K562 (cell line): Measurements from ENCODE around the gene ANO6. TPM values are rescaled to one million over a fixed set of nuclear protein-coding genes. Genes with fewer than 3 reads are reported as not detected.

ENCODE experiments used
- ATF7 ChIP-seq: fragments of 450-650 bp; IDR thresholded peaks from 2 replicates; pipeline ENCODE4 v1.7.1; 2014; ENCODE audit warnings: mild to moderate bottlenecking, moderate library complexity
- FIP1L1 ChIP-seq: fragments of 200-400 bp; formaldehyde crosslinking; IDR thresholded peaks from 2 replicates; pipeline ENCODE4 v1.6.1; 2018; ENCODE audit warnings: mild to moderate bottlenecking, low read depth, low read length; ENCODE audit not compliant: poor library complexity, severe bottlenecking
- FOXA1 ChIP-seq: fragments of 450-650 bp; IDR thresholded peaks from 2 replicates; pipeline ENCODE4 v1.6.1; 2016; ENCODE audit warnings: mild to moderate bottlenecking, borderline replicate concordance
- GTF2F1 ChIP-seq: IDR thresholded peaks from 2 replicates; pipeline ENCODE4 v1.6.1; 2011; ENCODE audit warnings: low read depth, low read length, improper control_type of control experiment
- KDM1A ChIP-seq, 2 experiments: fragments of 450-650 bp; IDR thresholded peaks; 2 replicates each; pipeline ENCODE4 v1.6.1; 2016; ENCODE audit warnings: mild to moderate bottlenecking in 2 of 2
- KDM5B ChIP-seq: fragments of 200-600 bp; sonication (generic); IDR thresholded peaks from 2 replicates; pipeline ENCODE4 v1.6.1; 2012; ENCODE audit warnings: low read depth, mild to moderate bottlenecking, moderate library complexity, low read length, control low read depth, inconsistent platforms; ENCODE audit not compliant: insufficient replicate concordance
- LCOR ChIP-seq: sonication (generic); formaldehyde crosslinking; IDR thresholded peaks from 2 replicates; pipeline ENCODE4 v1.8.0; 2022; ENCODE audit warnings: mild to moderate bottlenecking, missing genetic modification reagents
- NCOR1 ChIP-seq: fragments of 450-650 bp; IDR thresholded peaks from 2 replicates; pipeline ENCODE4 v1.6.1; 2016; ENCODE audit warnings: mild to moderate bottlenecking, moderate library complexity
- NFXL1 ChIP-seq: fragments of 450-650 bp; formaldehyde crosslinking; IDR thresholded peaks from 2 replicates; pipeline ENCODE4 v1.4.0; 2021; ENCODE audit warnings: mild to moderate bottlenecking
- NONO ChIP-seq, 2 experiments: fragments of 200-400 bp in 1 of 2; fragments of 450-650 bp in 1 of 2; formaldehyde crosslinking in 1 of 2; IDR thresholded peaks; 2 replicates each; pipeline ENCODE4 v1.6.1; 2017; ENCODE audit warnings: low read depth in 2 of 2, mild to moderate bottlenecking in 2 of 2, moderate library complexity in 2 of 2, low read length in 1 of 2
- NR1H2 ChIP-seq: sonication (generic); formaldehyde crosslinking; IDR thresholded peaks from 2 replicates; pipeline ENCODE4 v1.4.0; 2020; ENCODE audit warnings: mild to moderate bottlenecking, missing genetic modification reagents
- NR2C2 ChIP-seq, 2 experiments: fragments of 200-800 bp in 1 of 2; sonication (Bioruptor generic) in 1 of 2; sonication (generic) in 1 of 2; formaldehyde crosslinking in 1 of 2; IDR thresholded peaks; 2 replicates each; pipeline versions ENCODE4 v1.6.1 to v1.8.0; 2016 to 2022; ENCODE audit warnings: mild to moderate bottlenecking in 1 of 2, missing compliant biosample characterization in 1 of 2, missing genetic modification characterization in 1 of 2, missing genetic modification reagents in 1 of 2
- NR3C1 ChIP-seq: sonication (generic); formaldehyde crosslinking; IDR thresholded peaks from 2 replicates; pipeline ENCODE4 v1.8.1; 2022; ENCODE audit warnings: missing genetic modification reagents
- PTRF ChIP-seq: fragments of 450-650 bp; IDR thresholded peaks from 2 replicates; pipeline ENCODE4 v1.6.1; 2016; ENCODE audit warnings: mild to moderate bottlenecking, missing genetic modification characterization, missing compliant biosample characterization
- RFX1 ChIP-seq: fragments of 450-650 bp; IDR thresholded peaks from 2 replicates; pipeline ENCODE4 v1.6.1; 2016; ENCODE audit warnings: mild to moderate bottlenecking, moderate library complexity
- SAFB ChIP-seq: fragments of 200-400 bp; formaldehyde crosslinking; IDR thresholded peaks from 2 replicates; pipeline ENCODE4 v1.6.1; 2017; ENCODE audit warnings: low read depth, low read length, borderline replicate concordance
- SMAD1 ChIP-seq: fragments of 150-350 bp; IDR thresholded peaks from 2 replicates; pipeline ENCODE4 v1.6.1; 2014; ENCODE audit warnings: low read length, low read depth; ENCODE audit not compliant: partially characterized antibody
- SOX6 ChIP-seq: fragments of 450-650 bp; IDR thresholded peaks from 2 replicates; pipeline ENCODE4 v1.6.1; 2014; ENCODE audit warnings: mild to moderate bottlenecking
- TCF3 ChIP-seq: sonication (generic); formaldehyde crosslinking; IDR thresholded peaks from 2 replicates; pipeline ENCODE4 v1.4.0; 2020; ENCODE audit warnings: mild to moderate bottlenecking, missing genetic modification reagents
- ZBTB26 ChIP-seq: fragments of 450-650 bp; formaldehyde crosslinking; IDR thresholded peaks from 2 replicates; pipeline ENCODE4 v1.4.0; 2022; ENCODE audit warnings: missing genetic modification characterization
- ZBTB9 ChIP-seq: fragments of 450-650 bp; formaldehyde crosslinking; IDR thresholded peaks from 2 replicates; pipeline ENCODE4 v1.4.0; 2020; ENCODE audit warnings: mild to moderate bottlenecking, moderate library complexity
- ZNF197 ChIP-seq: fragments of 200-800 bp; sonication (Bioruptor generic); IDR thresholded peaks from 2 replicates; pipeline ENCODE4 v1.6.1; 2016; ENCODE audit warnings: low read depth, missing genetic modification characterization, missing compliant biosample characterization
- ZNF24 ChIP-seq: fragments of 450-650 bp; IDR thresholded peaks from 2 replicates; pipeline ENCODE4 v1.6.1; 2016
- ZNF384 ChIP-seq: IDR thresholded peaks from 2 replicates; pipeline ENCODE4 v1.6.1; 2012; ENCODE audit warnings: low read depth, low read length, improper control_type of control experiment
- ZNF668 ChIP-seq: fragments of 250-450 bp; sonication (Bioruptor Pico); IDR thresholded peaks from 2 replicates; pipeline ENCODE4 v1.8.0; 2022; ENCODE audit warnings: mild to moderate bottlenecking, inconsistent platforms
- ZNF75A ChIP-seq: fragments of 450-650 bp; formaldehyde crosslinking; IDR thresholded peaks from 2 replicates; pipeline ENCODE4 v1.4.0; 2020; ENCODE audit warnings: mild to moderate bottlenecking
- polyA plus RNA-seq, 8 experiments: library from polyadenylated mRNA; depleted of rRNA in 4 of 8; stranded (reverse) in 5 of 8; unstranded in 3 of 8; fragments of >200 nt; fragmentation: Nextera tagmentation in 2 of 8; fragmentation: Illumina TruSeq in 1 of 8; extraction: Ambion mirVana in 2 of 8; extraction: Trizol in 1 of 8; gene quantifications; 2 replicates each; pipeline versions ENCODE4 v1.2.1 to v1.2.3, GENCODE V29; 2011 to 2014; ENCODE audit warnings: inconsistent platforms in 1 of 8, missing spikeins in 1 of 8
- total RNA-seq, 7 experiments: library from RNA; depleted of rRNA in 6 of 7; stranded (reverse); fragments of >200 nt in 6 of 7; fragmentation: Illumina TruSeq in 2 of 7; extraction: Trizol in 2 of 7; gene quantifications; 2 replicates each; pipeline versions ENCODE4 v1.2.1 to v1.2.3, GENCODE V29; 2011 to 2021; ENCODE audit warnings: low replicate concordance in 1 of 7
- TF ChIP-seq, protein P1 (sequence below): sonication (generic); formaldehyde crosslinking; IDR thresholded peaks from 2 replicates; pipeline ENCODE4 v1.8.0; 2022; ENCODE audit warnings: mild to moderate bottlenecking, missing genetic modification reagents

Gene ANO6
- total and polyA plus RNA-seq, 9 of the 15 experiments (the other 6 are each of a cell fraction or from before 2014, with no cell fraction given), result 3.5 to 24.7 (median 20.3) TPM

DNA sequence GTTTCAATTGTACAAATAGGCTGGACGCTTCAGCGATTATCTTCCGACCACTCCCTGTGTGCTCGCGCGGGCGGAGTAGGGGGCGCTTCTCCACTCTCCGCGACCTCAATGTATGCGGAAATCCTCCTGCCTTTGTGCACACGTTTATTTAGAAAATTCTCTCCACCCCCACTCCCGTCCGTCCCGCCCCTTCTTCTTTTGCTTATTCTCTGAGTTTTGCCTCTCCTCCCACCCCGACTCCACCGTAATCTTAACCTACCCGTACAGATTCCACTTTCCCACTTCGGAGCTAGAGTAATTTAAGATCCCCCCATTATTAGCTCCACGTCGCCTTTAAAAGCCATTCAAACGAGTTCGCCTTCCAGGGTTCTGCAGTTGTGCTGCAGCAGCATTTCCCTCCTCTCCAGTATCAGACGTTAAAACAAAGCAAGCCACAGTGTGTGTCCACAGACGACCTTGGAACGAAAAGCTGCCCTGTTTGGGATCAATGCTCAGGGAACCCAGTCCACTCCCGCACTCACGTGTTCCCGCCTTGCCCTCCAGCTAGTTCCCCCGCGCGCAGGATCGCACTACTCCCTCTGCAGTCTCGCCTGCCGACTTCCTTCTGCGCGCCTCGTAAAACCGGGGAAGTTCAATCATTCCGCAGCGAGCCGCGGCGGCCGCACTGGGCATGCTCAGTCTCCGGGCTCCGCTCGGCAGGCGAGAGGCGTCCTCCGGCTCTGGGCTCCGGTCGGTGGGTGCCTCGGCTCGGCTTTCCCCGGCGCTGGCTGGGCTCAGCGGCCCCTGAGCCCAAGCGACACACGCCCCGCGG, at the start of gene ANO6 (continued):
- TF ChIP-seq ATF7 (no peak; the same call in 1 of the 2 replicates), NR2C2 (CRISPR knock-in tag; IDR thresholded peaks at IDR 0.05) (0 out of 2 replicates have a peak, but pooled peaks have one; percentile 44), NR2C2 (tag; IDR thresholded peaks at IDR 0.05) (0 out of 2 replicates have a peak, but pooled peaks have one; percentile 30), PTRF (no peak), RFX1 (no peak), TCF3 (CRISPR knock-in tag) (no peak), ZNF75A (no peak), FIP1L1 (peak; percentile 35), FOXA1 (no peak), SAFB (0 out of 2 replicates have a peak, but pooled peaks have one; percentile 20), ZNF668 (no peak), ZNF24 (no peak), ZBTB9 (CRISPR knock-in tag) (no peak), GTF2F1 (no peak), ZNF384 (no peak), ZNF197 (CRISPR knock-in tag) (no peak), NONO (IDR thresholded peaks at IDR 0.05; ENCODE audit: low read depth in 2 of 2, low read length in 1 of 2) (peak in 1 of 2 experiments; percentile 62; a peak in 2 of 4 replicates), NR3C1 (CRISPR knock-in tag) (no peak), KDM5B (peak; percentile 86), NR1H2 (CRISPR knock-in tag) (no peak), NCOR1 (peak; percentile 27), KDM1A (IDR thresholded peaks at IDR 0.05) (peak in 1 of 2 experiments; percentile 49; a peak in 1 of 4 replicates), NFXL1 (CRISPR knock-in tag) (no peak), SMAD1 (no peak), SOX6 (peak; percentile 57), ZBTB26 (CRISPR knock-in tag) (no peak), LCOR (CRISPR knock-in tag) (no peak; the same call in 1 of the 2 replicates)
- TF ChIP-seq, protein P1, sequence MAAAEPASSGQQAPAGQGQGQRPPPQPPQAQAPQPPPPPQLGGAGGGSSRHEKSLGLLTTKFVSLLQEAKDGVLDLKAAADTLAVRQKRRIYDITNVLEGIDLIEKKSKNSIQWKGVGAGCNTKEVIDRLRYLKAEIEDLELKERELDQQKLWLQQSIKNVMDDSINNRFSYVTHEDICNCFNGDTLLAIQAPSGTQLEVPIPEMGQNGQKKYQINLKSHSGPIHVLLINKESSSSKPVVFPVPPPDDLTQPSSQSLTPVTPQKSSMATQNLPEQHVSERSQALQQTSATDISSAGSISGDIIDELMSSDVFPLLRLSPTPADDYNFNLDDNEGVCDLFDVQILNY (CRISPR knock-in tag), result 0 out of 2 replicates have a peak, but pooled peaks have one; percentile 64
